Measurements from ENCODE around the gene SYP.
A peak's percentile ranks its signal among the peaks of the same experiment; 100 is the strongest.

Gene SYP

DNA sequence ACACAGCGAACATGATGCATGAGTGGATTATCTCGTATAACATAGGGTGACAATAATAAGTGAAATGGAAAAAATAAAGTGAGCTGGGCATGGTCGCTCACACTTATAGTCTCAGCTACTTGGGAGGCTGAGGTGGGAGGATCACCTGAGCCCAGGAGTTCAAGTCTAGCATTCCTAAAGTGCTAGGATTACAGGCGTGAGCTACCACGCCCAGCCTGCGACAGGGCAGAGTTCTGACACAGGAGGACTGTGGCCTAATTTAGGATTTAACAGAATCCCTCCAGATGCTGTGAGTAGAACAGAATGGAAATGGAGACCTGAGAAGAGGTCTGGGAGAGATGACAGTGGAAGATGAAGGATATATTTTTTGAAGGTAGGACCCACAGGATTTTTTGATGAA lies 10.4 kb downstream of the SYP start:
- TF ChIP-seq CTCF (IDR thresholded peaks at IDR 0.05; ENCODE audit: control insufficient read depth, insufficient read depth, low read depth, low read length, missing control alignments): no peak
- peak overlapping the region; percentile 5 for H3K4me3 ChIP-seq (ENCODE audit: control insufficient read depth, low read depth, low read length)
- DNase-seq (ENCODE audit: low read depth): no peak

DNA sequence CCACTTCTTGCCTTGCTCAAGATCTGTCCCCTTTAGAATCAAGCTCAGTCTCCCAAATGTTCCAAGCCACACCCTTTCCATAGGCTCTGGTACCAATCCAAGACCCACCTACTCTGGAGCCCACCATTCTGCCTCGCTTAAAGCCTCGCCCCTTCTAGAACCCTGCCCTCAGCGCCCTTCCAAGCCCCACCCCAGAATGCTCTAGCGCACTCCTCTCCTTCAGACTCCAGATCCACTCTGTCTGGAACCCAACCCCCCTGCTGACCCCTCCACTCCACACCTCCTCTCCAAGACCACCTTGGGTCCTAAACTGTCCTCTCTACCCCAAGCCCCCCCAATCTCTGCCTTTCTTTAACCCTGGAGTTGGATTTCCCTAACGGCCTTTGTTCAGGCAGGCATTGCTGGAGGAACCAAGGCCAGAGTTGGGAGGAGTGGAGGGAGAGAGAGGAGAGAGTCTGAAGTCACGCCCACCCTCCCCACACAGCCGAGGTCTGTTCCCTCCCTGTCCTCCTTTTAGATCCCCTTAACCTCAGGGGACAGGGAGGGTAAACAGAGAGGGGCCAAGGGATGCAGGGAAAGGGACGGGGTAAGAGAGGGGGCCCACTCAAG lies 11.4 kb downstream of the SYP start:
- no peak for TF ChIP-seq CTCF (IDR thresholded peaks at IDR 0.05; ENCODE audit: control insufficient read depth, insufficient read depth, low read depth, low read length, missing control alignments)
- H3K4me3 ChIP-seq (ENCODE audit: control insufficient read depth, low read depth, low read length): no peak overlapping the region
- DNase-seq (ENCODE audit: low read depth): no peak

DNA sequence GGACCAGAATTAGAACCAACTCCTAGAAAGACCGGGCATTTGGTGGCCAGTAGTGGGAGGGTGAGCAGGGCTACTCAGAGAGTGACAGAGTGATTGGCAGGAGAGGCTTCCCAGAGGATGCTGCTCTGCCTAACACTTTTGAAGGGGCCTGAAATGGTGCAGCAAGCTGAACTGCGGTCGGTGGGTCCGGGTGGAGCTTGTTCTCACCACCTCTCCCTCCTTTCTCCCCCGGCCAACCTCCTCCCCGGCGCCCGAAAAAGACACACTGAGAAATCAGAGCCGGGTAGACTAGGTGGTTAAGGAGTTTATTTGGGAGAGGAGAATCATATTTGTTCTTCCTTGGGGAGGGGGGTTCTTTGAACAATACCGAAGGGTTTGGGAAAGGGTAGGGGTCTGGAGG lies 12.5 kb downstream of the SYP start:
- no peak for DNase-seq (ENCODE audit: low read depth)
- H3K4me3 ChIP-seq (ENCODE audit: control insufficient read depth, low read depth, low read length): no peak overlapping the region
- no peak for TF ChIP-seq CTCF (IDR thresholded peaks at IDR 0.05; ENCODE audit: control insufficient read depth, insufficient read depth, low read depth, low read length, missing control alignments)

DNA sequence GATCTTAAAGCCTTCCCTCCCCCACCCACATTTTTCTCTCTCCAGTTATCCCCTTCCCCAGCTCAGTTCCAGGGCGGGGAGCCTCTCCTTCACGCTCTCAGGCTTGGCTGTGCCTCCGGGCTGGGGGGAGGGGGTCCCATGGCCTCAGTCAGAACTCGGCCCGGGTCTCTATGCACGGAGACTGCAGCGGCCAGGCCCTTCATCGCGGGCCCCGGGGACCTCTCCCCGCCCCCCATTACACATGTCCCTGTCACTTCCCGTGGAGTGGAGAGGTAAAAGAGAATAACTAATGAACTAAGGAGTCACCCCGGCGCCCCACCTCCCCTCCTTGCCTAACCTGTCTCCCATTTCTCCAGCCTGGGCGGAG lies 13.0 kb downstream of the SYP start:
- TF ChIP-seq CTCF (IDR thresholded peaks at IDR 0.05; ENCODE audit: control insufficient read depth, insufficient read depth, low read depth, low read length, missing control alignments): no peak
- H3K4me3 ChIP-seq (ENCODE audit: control insufficient read depth, low read depth, low read length): no peak overlapping the region
- no peak for DNase-seq (ENCODE audit: low read depth)

DNA sequence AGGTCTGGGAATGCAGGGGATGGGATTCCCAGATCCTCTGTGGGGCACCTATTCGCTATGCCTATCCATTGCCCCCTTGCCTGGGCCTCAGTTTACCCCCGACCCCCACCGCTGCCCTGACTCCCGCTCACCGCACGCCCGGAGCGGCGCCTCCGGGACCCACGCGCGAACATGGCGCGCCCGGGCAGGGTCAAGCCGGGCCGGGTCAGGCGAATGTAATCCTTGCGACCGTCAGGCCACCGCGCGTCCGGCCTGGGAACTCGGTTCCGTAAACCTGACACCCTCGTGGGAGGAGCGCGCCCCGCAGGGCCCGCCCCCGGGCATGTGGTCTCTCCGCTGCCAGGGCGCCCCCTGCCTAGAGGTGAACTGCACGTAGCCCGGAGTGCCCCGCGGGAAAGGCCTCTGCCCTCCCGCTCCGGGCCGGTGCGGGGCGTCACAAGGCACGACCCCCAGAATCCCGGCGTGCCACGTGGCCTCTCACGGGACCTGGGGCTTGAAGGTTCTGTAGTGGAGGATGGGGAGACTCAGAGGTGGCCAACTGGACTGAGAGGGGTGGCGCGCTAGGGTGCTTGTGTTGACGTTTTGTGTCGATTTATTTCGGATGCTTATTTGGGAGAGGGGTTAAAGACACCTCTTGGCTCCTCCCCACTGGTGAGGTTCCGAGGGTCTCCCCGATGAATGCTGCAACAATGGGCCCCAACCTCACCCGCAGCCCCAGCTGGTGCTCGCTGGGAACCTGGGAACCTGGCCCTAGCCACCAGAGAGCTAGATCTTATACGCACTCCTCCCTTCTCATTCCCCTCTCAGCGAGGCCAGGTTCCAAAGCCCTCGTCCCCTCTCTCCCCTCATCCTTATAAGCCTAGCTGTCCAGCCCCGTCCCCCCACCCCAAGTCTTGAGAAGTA lies 13.6 kb downstream of the SYP start, which contains the start of gene PRICKLE3:
Gene PRICKLE3, minus strand, starts transcription at position 249 of the 903 bp plus-strand sequence. Its CDS starts 76 bp downstream, at position 173.
- peak within 1 kb of the TSS; percentile 63 for H3K4me3 ChIP-seq (ENCODE audit: control insufficient read depth, low read depth, low read length)
- DNase-seq (ENCODE audit: low read depth): no peak
- peak; percentile 14 for TF ChIP-seq CTCF (IDR thresholded peaks at IDR 0.05; ENCODE audit: control insufficient read depth, insufficient read depth, low read depth, low read length, missing control alignments)

GRCh38 chrX:49184294-49185281 lies 15.4 kb downstream of the SYP start:
- no peak for DNase-seq (ENCODE audit: low read depth)
- TF ChIP-seq CTCF (IDR thresholded peaks at IDR 0.05; ENCODE audit: control insufficient read depth, insufficient read depth, low read depth, low read length, missing control alignments): no peak
- peak overlapping the region; percentile 63 for H3K4me3 ChIP-seq (ENCODE audit: control insufficient read depth, low read depth, low read length)
